Uterus (tissue), 2 donors: ENCODE data around the gene GALNT5.

Experiments
- POLR2A ChIP-seq, 2 donors: fragments of 450-650 bp; IDR thresholded peaks; one replicate each; pipeline ENCODE4 v1.6.1; 2016; ENCODE audit warnings: antibody characterized with exemption in 2 of 2, mild to moderate bottlenecking in 1 of 2, moderate library complexity in 1 of 2
- TF ChIP-seq, protein P1 (sequence below), 4 experiments: fragments of 200-600 bp in 2 of 4; fragments of 450-650 bp in 2 of 4; sonication (generic) in 2 of 4; IDR thresholded peaks; one replicate each; pipeline ENCODE4 v1.5.1; 2016 to 2019; ENCODE audit warnings: antibody characterized with exemption in 4 of 4, mild to moderate bottlenecking in 2 of 4, moderate library complexity in 1 of 4

DNA sequence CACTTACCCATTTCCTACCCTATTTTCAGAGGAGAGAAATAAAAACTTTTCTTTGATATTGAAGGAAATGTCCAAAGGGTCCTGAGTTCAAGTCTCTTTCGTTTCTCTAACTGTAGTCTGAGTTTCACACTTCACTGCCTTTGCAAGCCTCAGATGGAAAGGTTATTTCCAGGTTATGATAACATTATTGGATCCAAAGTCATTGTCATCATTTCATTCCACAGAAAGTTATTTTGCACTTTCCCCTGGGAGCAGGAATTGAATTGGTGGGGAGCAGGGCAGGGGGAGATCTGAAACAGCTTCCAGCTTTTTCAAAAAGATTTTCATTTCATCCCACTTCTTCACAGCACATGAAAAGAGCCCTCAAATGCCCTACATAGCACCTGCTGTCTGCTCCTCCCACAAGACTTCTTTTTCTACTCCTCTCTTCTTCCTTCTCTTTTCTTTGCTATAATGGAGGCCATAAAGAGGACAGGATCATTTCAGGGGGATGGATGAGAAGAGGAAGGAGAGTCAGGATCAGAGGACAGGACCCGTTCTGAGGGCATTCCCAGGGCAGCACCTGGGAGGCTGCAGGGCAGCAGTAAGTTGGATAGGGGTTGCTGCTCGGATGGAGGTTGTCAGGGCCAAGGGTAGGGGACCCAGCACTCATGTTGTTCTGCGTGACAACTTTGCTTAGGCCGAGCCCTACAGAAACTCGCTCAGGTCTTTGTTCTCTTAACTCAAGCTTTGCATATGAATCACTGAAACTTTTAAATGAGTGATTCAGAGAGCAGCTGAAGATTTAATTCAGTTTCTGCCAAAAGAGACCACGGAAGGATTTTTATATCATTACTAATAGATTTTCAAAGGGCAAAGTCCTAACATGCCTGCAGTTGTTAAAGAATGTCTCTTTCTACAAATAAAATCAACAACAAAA is 11.4 kb upstream of the GALNT5 start:
- TF ChIP-seq, protein P1, sequence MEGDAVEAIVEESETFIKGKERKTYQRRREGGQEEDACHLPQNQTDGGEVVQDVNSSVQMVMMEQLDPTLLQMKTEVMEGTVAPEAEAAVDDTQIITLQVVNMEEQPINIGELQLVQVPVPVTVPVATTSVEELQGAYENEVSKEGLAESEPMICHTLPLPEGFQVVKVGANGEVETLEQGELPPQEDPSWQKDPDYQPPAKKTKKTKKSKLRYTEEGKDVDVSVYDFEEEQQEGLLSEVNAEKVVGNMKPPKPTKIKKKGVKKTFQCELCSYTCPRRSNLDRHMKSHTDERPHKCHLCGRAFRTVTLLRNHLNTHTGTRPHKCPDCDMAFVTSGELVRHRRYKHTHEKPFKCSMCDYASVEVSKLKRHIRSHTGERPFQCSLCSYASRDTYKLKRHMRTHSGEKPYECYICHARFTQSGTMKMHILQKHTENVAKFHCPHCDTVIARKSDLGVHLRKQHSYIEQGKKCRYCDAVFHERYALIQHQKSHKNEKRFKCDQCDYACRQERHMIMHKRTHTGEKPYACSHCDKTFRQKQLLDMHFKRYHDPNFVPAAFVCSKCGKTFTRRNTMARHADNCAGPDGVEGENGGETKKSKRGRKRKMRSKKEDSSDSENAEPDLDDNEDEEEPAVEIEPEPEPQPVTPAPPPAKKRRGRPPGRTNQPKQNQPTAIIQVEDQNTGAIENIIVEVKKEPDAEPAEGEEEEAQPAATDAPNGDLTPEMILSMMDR (IDR thresholded peaks at IDR 0.05): no peak
- no peak for TF ChIP-seq POLR2A (IDR thresholded peaks at IDR 0.05)
